Esophagus squamous epithelium (tissue), 5 donors: Measurements from ENCODE around the gene RXRG. TPM values are rescaled to one million over a fixed set of nuclear protein-coding genes. Genes with fewer than 3 reads are reported as not detected.
A peak's percentile ranks its signal among the peaks of the same experiment; 100 is the strongest.

ENCODE experiments used
- DNase-seq: peaks from one replicate; lab custom pipeline; 2025; lab: John Stamatoyannopoulos, UW
- H3K27ac ChIP-seq, 4 donors: fragments of 200-600 bp; sonication (generic); one replicate each; pipeline ENCODE4 v1.5.1; 2016 to 2019; ENCODE audit warnings: mild to moderate bottlenecking in 1 of 4
- H3K27me3 ChIP-seq, 4 donors: fragments of 200-600 bp; sonication (generic); 1 replicate in 3 of 4; 2 replicates in 1 of 4; pipeline versions ENCODE4 v1.5.1 to v1.6.0; 2017 to 2021; ENCODE audit warnings: antibody characterized with exemption in 1 of 4
- H3K36me3 ChIP-seq, 3 donors: fragments of 200-600 bp; sonication (generic); one replicate each; pipeline ENCODE4 v1.5.1; 2016 to 2019
- H3K4me1 ChIP-seq, 3 donors: fragments of 200-600 bp; sonication (generic); one replicate each; pipeline ENCODE4 v1.5.1; 2017 to 2019
- H3K4me3 ChIP-seq, 4 donors: fragments of 200-600 bp; sonication (generic); 1 replicate in 3 of 4; 2 replicates in 1 of 4; pipeline ENCODE4 v1.5.1; 2016 to 2019; ENCODE audit warnings: mild to moderate bottlenecking in 2 of 4, moderate library complexity in 1 of 4
- H3K9me3 ChIP-seq, 3 donors: fragments of 200-600 bp; sonication (generic); one replicate each; pipeline ENCODE4 v1.5.1; 2016 to 2019
- CTCF ChIP-seq, 6 experiments: fragments of 450-650 bp in 4 of 6; fragments of 200-600 bp in 2 of 6; sonication (generic) in 2 of 6; IDR thresholded peaks; one replicate each; pipeline ENCODE4 v1.5.1; 2016 to 2019; ENCODE audit warnings: antibody characterized with exemption in 6 of 6, mild to moderate bottlenecking in 4 of 6, moderate library complexity in 4 of 6
- POLR2A ChIP-seq, 4 donors: fragments of 450-650 bp; IDR thresholded peaks; one replicate each; pipeline ENCODE4 v1.6.1; 2017; ENCODE audit warnings: antibody characterized with exemption in 4 of 4, mild to moderate bottlenecking in 4 of 4, moderate library complexity in 3 of 4
- WGBS, 2 donors: methylation state at CpG; one replicate each; pipeline ENCODE4 v1.1.5; 2018; 5-methylcytosine and 5-hydroxymethylcytosine counted together
- intact Hi-C: fragments of 100-400 bp; cut with DNase I; formaldehyde crosslinking; loops from one replicate; pipeline ENCODE4 v1.15.0; 2022
- total RNA-seq, 4 donors: library from RNA; depleted of rRNA; stranded (reverse); fragments of >200 nt; gene quantifications; one replicate each; pipeline ENCODE4 v1.1.0, GENCODE V29; 2016
- donor health status: DM: yes; HTN: yes; CAD: no.

Gene RXRG
- under 1 TPM in 2 of 4 donors, not detected in 2; 0.15 to 0.38 TPM for total RNA-seq

- H3K27me3 ChIP-seq, result peaks cover 0 to 88% (median 0%) of the 10 kb centered on the region in 4 donors
- peaks cover 3 to 14% (median 13%) of the 10 kb centered on the region in 3 donors for H3K4me1 ChIP-seq
- H3K27ac ChIP-seq, result no peak within 1 kb of the TSS
- DNase-seq, result no peak
- 4 to 6% methylated on average over 10 to 13 of the region's 33 CpGs for WGBS, 2 donors
- H3K9me3 ChIP-seq, result no peaks in the 10 kb centered on the region
- no peak for TF ChIP-seq POLR2A (IDR thresholded peaks at IDR 0.05)
- TF ChIP-seq CTCF (IDR thresholded peaks at IDR 0.05), result no peak
- intact Hi-C loops, result no loop called here
- no peaks in the 10 kb centered on the region for H3K36me3 ChIP-seq
- peak within 1 kb of the TSS in 3 of 4 donors; percentile 30 to 60 (median 37) for H3K4me3 ChIP-seq
Measured at GRCh38 chr1:165444897-165445370, at the start of gene RXRG. RXRG (minus strand) TSS chr1:165445126; CDS start chr1:165444893, 233 bp downstream.

DNA sequence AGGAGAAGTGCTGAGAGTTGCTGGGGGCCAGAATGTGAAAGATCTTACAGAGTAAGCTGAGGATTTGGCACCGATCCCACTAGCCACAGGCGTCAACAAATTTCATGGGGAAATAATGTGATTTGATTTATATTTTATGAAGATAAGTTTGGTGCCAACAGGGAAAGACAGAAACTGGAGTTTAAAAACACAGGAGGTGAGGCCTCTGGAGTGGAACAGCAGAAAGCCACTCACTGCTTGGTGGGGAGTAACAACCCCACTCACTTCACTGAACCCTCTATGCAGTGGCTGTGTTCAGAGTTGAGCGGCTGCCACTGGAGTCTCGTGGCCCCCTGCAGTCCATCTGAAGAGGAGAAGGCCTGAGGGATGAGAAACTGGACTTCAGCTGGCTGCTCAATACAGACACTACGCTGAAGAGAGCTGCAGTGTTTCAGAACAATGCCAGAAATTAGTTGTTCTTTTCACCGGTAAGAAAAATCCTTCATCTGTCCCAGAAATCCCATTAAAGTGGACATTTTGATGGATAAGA is 48.0 kb upstream of the RXRG start:
- Histone ChIP-seq H3K4me1 (no peaks in the 10 kb centered on the region), H3K36me3 (no peaks in the 10 kb centered on the region), H3K27ac (no peak overlapping the region), H3K27me3 (peaks cover 0 to 10% (median 0%) of the 10 kb centered on the region in 4 donors), H3K9me3 (no peaks in the 10 kb centered on the region), H3K4me3 (no peak overlapping the region)
- intact Hi-C loops, result no loop called here
- WGBS, 2 donors, result 51 to 55% methylated on average over 6 of the region's 6 CpGs
- DNase-seq, result no peak
- no peak for TF ChIP-seq CTCF (IDR thresholded peaks at IDR 0.05)

- H3K9me3 ChIP-seq, result no peaks in the 10 kb centered on the region
- TF ChIP-seq CTCF (IDR thresholded peaks at IDR 0.05) (no peak), POLR2A (IDR thresholded peaks at IDR 0.05) (no peak)
- H3K27ac ChIP-seq, result no peak overlapping the region
- peaks cover 0 to 19% (median 0%) of the 10 kb centered on the region in 4 donors for H3K27me3 ChIP-seq
- 65 to 78% methylated on average over 5 of the region's 5 CpGs for WGBS, 2 donors
- no peaks in the 10 kb centered on the region for H3K4me1 ChIP-seq
- intact Hi-C loops, result no loop called here
- no peak overlapping the region for H3K4me3 ChIP-seq
- no peak for DNase-seq
- H3K36me3 ChIP-seq, result no peaks in the 10 kb centered on the region
Measured at GRCh38 chr1:165490175-165490574, 45.2 kb upstream of the RXRG start.

GRCh38 chr1:165487921-165488320 is 43.0 kb upstream of the RXRG start:
- Histone ChIP-seq H3K4me1 (no peaks in the 10 kb centered on the region), H3K4me3 (no peak overlapping the region), H3K36me3 (no peaks in the 10 kb centered on the region), H3K27me3 (peaks cover 0 to 29% (median 0%) of the 10 kb centered on the region in 4 donors), H3K9me3 (no peaks in the 10 kb centered on the region), H3K27ac (no peak overlapping the region)
- TF ChIP-seq CTCF (IDR thresholded peaks at IDR 0.05) (no peak), POLR2A (IDR thresholded peaks at IDR 0.05) (no peak)
- DNase-seq, result no peak
- intact Hi-C loops, result no loop called here
- 29 to 50% methylated on average over 1 of the region's 1 CpG for whole genome bisulfite sequencing, 2 donors

DNA sequence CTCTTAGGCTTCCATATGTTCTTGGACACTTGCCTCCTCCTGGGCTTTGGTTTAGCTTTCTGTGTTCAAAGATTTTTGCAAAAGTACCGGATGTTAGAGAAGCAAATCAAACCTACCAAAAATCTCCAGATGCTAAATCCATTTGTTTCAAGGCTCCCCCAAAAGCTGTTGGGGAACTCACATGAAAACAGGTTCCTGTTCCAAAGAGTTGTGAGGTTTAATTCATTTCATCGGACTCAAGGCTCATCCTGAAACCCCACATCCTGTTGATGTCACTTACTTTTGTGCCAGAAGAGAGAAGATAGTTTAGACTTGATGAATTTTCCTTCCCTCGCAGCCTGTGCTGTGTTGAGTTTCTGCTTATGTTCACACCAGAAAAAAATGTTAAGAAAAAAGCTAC is 41.7 kb upstream of the RXRG start:
- no peaks in the 10 kb centered on the region for H3K4me1 ChIP-seq
- no peak for DNase-seq
- no peak overlapping the region for H3K4me3 ChIP-seq
- H3K9me3 ChIP-seq, result no peaks in the 10 kb centered on the region
- WGBS, 2 donors, result 43 to 75% methylated on average over 3 of the region's 3 CpGs
- intact Hi-C loops, result no loop called here
- H3K27me3 ChIP-seq, result peaks cover 0 to 34% (median 0%) of the 10 kb centered on the region in 4 donors
- TF ChIP-seq CTCF (IDR thresholded peaks at IDR 0.05) (no peak), POLR2A (IDR thresholded peaks at IDR 0.05) (no peak)
- H3K36me3 ChIP-seq, result no peaks in the 10 kb centered on the region
- H3K27ac ChIP-seq, result no peak overlapping the region
